OCI-LY1 (cell line): ENCODE measurements around the gene KLHL1.

ENCODE experiments used
- EZH2 ChIP-seq: fragments of 200-600 bp; sonication (generic), shearing (Covaris generic); IDR thresholded peaks from 2 replicates; pipeline ENCODE4 v1.8.0; 2017; ENCODE audit warnings: borderline replicate concordance, mixed run types, mild to moderate bottlenecking, antibody characterized with exemption, low read length, moderate library complexity, mixed read lengths
- TF ChIP-seq, protein P1 (sequence below): fragments of 200-600 bp; sonication (generic), shearing (Covaris generic); IDR thresholded peaks from 2 replicates; pipeline ENCODE4 v1.5.1; 2017; ENCODE audit warnings: mild to moderate bottlenecking, antibody characterized with exemption, low read length, moderate library complexity, mixed read lengths

DNA sequence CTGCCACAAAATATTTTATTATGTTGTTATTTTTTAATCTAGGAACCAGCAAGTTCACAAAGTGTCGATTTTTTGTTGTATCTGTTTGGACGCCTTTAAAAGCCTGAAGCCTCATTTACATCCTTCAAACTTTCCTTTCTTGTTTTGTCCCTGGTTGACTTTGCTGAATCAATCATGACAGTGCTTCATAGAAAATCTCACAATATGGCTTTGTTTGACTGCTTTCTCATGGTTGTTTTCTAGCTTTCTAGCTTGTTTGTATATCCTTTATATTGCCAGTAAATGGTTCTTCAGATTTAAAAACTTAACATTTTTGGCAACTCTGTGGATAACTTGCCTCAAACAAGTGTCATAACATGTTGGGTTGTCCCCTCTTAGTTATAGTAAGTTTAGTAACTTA is 84.7 kb downstream of the KLHL1 start:
- TF ChIP-seq, protein P1, sequence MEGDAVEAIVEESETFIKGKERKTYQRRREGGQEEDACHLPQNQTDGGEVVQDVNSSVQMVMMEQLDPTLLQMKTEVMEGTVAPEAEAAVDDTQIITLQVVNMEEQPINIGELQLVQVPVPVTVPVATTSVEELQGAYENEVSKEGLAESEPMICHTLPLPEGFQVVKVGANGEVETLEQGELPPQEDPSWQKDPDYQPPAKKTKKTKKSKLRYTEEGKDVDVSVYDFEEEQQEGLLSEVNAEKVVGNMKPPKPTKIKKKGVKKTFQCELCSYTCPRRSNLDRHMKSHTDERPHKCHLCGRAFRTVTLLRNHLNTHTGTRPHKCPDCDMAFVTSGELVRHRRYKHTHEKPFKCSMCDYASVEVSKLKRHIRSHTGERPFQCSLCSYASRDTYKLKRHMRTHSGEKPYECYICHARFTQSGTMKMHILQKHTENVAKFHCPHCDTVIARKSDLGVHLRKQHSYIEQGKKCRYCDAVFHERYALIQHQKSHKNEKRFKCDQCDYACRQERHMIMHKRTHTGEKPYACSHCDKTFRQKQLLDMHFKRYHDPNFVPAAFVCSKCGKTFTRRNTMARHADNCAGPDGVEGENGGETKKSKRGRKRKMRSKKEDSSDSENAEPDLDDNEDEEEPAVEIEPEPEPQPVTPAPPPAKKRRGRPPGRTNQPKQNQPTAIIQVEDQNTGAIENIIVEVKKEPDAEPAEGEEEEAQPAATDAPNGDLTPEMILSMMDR = no peak
- TF ChIP-seq EZH2 = no peak
